Measurements from ENCODE around the gene ARHGEF35.
"Not testable (repeated sequence)": the region's sequence is repeated elsewhere in the genome, so short reads cannot be mapped to it uniquely, and the experiment has no call there.

ARHGEF35 gene

DNA sequence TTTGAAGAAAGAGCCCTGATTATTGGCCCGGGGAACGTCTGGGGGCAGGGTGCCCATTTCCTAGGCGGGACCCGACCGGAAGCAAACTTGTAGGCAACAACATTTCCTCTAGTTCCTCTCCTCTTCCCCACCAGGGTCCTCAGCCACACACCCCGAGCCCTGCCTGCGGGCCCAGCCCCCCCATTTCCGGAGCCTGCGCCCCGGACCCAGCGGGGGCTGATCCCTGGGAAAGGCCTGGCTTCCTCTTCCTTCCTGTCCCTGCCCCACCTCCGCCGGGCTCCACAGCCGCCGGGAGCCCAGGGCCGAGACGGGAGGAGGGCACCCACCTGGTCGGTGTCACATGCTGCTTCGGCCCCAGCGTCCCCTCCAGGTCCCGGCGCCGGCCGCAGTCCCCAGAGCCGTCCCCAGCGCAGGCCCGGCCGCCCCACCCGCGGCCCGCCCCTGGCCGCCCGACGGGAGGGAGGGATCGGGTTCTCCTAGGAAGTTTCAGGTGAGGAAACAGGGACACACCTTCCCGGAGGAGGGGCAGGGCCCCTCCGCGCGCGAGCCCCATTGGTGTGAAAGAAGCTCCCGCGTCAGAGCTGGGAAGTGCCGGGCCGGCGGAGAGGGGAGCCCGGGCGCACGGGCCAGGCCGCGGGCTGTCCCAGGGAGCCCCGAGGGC lies at the start of gene ARHGEF35:
Gene ARHGEF35, minus strand, starts transcription at position 622 of the 661 bp plus-strand sequence. CDS start 7,450 bp downstream, outside the sequence.
- not testable (repeated sequence) for DNase-seq

DNA sequence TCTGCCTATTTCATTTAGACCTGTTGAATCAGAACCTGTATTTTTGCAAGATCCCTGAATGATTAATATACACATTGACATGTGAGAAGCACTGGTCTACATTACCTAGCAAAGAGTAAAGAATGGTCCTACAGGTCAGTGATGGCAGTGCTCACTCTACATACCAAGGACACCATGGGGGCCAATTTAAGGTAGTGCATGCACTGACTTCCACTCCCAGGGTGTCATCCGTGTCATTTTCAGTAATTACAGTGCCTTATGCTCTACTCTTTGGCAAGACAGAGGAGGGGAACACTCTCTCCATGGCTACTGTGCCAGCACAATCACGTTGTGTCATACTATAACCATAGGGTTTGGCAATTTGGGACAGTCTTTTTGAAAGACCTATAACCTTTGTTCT lies 49.7 kb upstream of the ARHGEF35 start:
- DNase-seq: not testable (repeated sequence)

DNA sequence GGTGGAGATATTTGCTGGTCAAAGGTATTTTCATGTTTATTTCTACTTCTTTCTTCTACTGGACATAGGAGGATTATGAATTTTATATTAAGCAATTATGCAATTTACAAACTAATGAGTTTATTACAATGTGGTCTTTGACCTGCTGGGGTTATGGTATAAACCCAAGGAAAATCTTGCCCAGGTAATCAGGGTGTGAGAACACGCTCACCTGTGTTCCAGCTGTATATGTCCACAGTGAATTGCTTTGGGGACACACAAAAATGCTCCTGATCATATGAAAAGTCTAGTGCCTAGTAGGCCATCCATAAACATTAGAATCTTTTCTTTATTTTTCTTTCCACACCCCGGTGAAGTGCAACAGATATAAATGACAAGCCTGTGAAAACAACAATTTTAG lies 43.7 kb upstream of the ARHGEF35 start, which contains the start of gene OR2A42:
Gene OR2A42, minus strand, starts transcription at position 241 of the 400 bp plus-strand sequence. CDS start 6,762 bp downstream, outside the sequence.
- not testable (repeated sequence) for DNase-seq

DNA sequence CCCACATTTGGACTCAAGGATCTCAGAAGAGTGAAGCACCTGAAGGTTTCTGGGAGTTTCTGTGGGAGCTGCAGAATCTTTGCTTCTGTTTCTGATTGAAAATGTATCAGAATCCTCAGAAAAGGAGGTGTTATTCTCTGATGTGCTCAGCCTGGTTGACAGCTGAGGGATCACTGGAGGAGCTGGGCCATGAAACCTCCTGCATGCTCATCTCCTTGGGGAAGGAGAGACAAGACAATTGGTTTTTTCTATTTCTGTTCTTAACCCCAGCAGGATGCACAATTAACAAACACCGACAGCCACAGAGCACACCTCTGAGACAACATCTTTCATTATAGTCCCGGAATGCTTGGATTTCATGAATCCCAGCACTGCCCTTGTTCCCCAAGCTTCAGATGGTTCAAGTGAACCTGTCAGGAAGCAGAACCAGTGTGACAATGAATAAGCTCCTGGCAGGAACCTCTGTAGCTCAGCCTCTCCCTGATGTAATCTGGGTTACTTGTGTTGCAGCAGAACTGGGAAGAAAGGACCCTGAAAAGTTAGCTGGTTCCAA lies 43.0 kb upstream of the ARHGEF35 start:
- not testable (repeated sequence) for DNase-seq

DNA sequence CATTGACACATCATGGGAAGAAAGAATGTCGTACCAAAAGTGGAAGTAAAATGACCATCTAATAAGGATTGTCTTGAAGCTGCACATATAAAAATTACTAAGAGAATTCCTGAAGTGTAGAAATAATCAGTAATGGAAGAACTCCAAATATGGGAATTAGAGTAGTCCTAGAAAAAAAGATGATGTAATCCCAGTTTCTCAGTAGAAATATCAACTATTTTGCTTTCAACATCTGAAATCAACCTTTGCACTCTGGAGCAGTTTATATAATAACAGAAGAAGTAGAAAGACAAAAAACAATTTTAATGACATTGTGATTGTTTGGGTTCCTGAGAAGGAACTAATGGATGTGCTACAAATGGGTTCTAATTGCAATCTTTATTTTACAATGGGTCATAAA lies 37.4 kb upstream of the ARHGEF35 start:
- DNase-seq: not testable (repeated sequence)

DNA sequence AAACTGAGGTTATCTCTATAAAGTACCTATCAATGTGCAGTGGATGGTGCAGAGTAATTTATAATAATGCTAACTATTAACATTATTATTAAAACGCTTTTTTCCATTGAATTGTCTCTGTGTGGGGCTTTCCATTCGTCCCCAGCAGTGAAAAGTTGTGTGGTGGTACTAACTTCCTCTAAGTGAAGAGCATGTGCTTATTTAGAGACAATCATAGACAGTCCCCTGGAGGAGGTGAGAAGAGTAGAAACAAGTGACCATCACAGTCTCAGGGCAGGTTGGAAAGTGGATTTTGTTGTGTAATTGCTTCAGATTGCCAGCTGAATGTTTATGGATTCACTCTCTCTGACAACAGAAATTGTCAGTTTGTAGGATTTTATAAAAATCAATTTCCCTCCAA lies 35.4 kb upstream of the ARHGEF35 start:
- DNase-seq: not testable (repeated sequence)

DNA sequence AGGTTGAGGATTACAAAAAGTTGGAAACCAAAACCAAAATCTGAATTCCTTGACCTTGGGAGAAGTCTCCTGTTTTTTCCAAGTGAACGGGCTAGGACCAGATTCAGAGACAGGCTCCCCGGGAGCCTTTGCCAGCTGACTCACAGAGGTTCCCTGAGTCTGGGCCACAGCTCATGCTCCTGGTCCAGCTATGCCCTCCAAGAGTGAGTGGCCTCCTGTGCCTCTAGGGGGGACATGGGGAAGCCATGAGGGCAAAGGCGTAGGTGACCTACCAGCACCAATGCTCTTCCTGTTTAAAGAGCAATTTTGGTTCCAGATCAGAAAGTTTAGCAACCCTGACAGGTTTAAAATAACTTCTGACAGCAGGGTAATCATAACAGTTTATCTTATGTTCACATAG lies 33.2 kb upstream of the ARHGEF35 start:
- DNase-seq: not testable (repeated sequence)

DNA sequence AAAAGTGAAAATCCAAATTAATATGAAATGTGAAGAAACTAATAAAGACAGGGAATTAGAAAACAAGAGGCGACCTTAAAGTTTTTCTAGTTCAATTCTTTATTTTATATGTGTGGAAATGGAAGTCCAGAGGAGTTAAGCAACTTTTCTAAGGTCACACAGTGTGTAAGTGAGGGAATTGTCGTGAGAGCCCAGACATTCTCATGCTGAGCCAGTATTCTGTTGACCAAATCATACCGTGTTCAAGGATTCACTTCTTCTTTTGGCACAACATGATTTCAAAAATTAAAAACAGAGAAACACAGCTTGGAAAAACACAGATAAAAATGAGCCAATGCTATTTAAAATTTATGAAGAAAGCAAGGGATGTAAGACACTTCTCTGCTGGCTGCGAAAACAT lies 31.2 kb upstream of the ARHGEF35 start:
- not testable (repeated sequence) for DNase-seq

DNA sequence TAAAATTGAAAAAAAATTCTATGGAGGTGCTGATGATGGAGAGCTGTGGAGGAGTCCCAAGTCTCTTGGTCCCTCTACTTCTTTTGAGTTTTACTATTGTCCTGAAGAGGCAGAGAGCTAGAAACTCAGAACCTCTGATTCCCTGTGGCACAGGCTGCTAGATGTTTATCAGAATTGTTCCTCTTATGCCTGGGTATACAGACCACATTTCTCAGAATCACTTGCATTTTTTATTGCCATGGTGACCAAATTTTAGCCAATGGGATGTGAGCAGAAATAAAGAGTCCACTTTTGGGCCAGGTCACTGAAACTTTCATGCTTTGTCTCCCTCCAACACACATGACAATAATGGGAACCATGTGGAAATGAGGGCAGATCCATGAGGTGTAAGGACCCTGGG lies 28.0 kb upstream of the ARHGEF35 start:
- not testable (repeated sequence) for DNase-seq

DNA sequence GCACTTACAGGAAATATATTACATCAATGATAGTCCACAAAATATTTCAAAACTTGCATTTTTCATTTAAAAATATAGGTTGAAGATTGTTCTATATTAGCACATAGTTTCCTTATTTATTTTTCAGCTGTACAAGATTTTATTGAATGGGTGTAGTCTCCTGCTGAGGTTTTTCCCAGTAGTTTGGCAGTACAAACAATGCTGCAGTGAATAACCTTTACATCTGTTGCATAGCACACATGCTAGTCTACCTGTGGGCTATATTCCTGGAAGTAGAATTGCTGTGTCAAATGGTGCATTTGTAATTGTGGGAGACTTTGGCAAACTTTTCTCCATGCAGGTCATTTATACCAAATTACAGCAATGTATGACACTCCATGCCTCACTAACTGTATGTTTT lies 24.9 kb upstream of the ARHGEF35 start:
- DNase-seq: not testable (repeated sequence)

DNA sequence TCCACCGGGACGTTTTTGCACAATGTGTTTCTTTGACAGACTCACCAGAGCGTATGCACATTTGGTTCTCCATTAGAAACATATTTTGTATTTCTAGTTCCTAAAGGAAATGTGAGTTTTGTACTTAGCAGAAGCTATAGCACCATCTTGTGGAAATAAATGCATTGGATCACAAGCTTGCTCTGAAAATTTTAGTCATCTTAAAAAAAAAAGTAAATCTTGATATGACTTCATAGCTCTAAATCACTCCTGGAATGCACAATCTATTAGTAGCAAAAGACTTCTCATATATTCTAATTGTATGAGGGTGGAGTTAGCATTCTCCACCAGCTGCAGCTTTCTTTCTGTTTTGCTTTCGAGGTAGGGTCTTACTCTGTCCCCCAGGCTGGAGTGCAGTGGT lies 23.5 kb upstream of the ARHGEF35 start:
- not testable (repeated sequence) for DNase-seq

DNA sequence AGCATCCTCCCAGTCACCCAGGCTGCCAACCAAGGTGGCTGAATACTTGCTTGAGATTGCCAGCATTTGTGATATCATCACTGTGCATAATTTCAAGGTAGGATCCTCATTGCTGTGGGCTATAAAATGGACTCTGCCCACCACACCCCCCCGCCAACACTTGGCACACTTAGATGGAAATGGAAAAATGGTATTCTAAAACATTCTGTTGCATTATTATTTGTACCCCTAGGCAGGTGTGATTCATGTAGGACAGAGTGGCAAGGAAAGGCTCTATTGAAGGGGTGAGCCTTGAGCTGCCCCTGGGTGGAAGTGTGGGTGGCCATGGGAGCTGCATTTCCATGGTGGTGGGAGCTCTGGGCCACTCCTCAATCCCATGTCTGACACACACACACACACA lies 22.9 kb upstream of the ARHGEF35 start:
- DNase-seq: not testable (repeated sequence)

DNA sequence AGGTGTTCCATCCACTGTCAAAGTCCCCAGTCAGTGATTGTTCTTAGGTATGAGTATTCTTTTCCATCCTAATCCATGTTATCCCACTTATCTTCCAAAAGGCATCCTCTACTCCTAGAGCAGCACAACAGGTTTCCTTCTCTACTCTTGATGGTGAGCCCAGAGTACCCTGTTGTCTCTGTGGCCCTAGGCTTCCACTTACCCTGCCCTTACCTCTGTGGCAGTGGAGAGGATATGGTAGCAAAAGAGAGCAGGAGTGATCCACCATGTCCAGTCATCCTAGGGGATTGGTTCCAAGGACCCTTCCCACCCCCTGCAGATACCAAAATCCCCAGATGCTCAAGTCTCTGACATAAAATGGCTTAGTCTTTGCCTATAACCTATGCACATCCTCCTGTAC lies 21.6 kb upstream of the ARHGEF35 start:
- DNase-seq: not testable (repeated sequence)

DNA sequence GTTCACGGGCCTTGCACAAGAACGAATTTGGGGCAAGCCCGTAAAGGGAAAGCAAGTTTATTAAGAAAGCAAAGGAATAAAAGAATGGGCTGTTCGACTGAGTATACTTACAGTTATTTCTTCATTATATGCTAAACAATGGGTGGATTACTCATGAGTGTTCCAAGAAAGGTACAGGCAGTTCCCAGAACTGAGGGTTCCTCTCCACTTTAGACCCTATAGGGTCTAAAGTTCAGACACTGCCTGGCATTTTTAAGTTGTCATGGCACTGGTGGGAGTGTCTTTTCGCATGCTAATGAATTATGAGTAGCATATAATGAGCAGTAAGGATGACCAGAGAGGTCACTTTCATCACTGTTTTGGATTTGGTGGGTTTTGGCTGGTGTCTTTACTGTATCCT lies 9.7 kb upstream of the ARHGEF35 start:
- DNase-seq: not testable (repeated sequence)

DNA sequence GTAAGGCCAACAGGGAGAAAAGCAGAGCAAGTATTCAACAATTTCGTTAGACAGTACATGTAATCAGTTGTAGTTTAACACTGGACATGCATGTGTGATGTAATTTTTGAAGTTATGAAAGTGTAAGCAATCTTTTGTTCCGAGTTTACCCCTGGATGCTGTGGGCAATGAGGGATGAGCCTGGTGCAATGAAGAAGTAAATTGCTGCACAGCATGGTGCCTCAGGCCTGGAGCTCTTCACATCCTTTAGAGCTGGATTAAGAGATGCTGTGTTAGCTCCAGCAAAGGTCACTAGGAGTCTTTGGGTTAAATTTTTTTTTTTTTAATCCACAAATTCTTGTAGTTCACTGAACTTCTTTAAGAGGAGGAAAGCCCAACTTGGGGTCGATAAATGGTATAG lies 7.5 kb upstream of the ARHGEF35 start:
- DNase-seq: not testable (repeated sequence)

DNA sequence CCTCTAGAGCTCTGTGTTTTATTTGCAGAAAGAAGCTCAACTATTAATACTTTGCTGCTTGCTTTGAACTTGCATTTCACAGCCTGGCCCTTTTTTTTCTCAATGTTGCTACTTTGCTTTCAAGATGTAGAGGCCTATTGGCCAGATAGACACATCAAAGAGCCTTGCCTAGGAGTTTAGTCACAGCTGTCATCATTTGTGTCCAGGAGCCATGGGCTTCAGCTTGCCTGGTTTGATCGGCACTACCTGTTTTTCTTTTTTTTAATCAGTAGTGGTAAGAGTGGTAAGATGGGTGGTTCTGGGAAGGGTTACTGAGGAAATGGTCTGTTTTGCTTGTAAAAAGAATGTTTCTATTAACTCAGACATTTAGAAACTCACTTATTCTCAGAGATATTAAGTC lies 6.3 kb upstream of the ARHGEF35 start:
- not testable (repeated sequence) for DNase-seq

DNA sequence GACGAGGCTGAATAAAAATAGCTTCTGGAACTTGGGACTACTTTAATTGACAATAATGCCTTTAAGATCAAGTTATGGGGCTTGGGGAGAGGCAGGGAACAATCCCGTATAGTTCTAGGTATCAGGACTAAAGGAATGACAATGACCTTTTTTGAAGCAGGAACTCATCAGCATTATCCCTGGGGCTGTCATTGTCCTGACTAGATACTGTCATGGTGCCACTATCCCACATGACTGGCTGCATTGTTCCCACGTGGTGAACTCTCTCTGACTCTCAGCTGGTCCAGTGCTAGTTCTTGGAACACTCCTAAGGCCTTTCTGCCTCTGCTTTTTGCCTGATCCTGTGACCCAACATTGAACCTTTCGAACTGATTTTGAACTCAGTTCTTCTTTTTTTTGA lies 3.3 kb upstream of the ARHGEF35 start:
- DNase-seq: not testable (repeated sequence)

DNA sequence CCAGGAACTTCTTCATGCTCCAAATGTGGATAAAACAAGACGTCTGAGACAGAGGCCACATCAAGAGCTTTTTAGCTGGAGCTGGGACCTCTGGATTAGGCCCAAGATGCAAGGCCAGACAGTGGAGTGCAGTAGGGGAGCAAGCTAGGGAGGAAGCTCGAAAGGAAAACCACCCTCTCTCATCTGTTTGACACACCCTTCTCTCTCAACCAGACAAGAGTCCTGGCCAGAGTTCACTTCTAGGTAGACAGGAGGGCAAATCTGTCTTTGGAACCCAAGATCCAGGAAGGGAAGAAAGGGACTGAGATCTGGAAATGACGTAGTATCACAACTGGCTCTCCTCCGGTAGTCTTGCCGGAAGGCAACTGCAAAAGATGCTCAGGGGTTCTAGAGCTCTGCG lies 1.2 kb downstream of the ARHGEF35 start:
- not testable (repeated sequence) for DNase-seq

DNA sequence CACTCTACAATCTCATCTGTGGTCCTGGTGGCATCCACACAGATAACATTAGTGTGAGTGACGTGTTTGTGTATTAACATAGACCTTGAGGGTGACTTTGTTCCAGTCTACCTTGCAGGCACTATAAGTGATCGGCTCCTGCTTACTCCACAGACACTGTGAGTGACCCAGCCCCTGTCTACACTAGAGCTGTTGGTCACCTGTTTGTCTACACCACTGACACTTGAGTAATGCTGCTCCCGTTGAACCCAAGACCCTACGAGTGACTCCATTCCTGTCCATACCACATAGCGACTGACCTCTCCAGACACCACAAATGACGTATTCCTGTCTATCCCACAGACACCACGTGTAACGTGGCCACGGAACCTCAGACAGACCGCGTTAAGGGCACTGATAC lies 1.9 kb downstream of the ARHGEF35 start:
- not testable (repeated sequence) for DNase-seq

DNA sequence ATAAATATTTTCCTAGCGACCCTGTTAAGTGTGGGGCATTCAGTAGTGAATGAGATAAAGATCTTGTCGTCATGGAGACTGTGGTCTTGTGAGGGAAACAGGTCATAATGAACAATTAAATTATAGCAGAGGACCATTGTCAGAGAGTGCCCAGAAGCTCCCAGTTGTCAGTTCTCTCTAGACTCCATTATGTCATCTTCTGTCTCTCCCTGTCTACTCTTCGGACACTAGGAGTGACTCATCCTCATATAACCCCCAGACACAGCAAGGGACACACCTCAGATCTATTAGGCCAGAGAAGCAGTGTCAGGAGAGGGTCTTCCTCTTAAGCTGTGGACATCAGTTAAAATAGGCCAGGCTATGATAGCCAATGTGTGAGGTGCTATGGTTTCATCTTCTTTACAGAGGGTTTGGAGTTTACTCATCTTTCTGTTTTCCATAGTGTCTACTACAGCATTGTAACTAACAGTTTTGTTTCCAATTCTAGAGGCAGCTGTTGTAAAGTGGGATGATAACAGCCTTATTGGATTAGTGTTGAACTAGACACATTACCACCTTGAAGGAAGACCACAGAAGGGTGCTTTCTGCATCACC lies 7.0 kb downstream of the ARHGEF35 start:
- DNase-seq: not testable (repeated sequence)

DNA sequence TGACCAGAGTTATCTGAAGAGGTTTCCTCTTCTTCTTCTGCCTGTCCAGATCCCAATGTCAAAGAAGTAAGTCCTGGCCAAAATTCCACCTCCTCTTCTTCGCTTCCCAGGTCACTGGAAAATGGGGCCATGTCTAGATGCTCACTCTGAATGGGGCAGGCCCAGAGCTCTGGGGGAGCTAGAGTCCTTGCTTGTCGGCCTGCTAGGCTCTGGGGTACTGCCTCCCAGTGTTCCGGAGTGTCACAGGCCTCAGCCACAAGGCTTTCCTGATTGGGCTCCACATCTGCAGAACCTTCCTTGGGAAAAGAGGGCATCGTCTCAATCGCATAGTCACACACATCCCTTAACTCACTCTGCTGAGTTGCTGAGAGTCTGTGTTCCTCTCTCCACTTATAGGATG lies 7.8 kb downstream of the ARHGEF35 start:
- not testable (repeated sequence) for DNase-seq

DNA sequence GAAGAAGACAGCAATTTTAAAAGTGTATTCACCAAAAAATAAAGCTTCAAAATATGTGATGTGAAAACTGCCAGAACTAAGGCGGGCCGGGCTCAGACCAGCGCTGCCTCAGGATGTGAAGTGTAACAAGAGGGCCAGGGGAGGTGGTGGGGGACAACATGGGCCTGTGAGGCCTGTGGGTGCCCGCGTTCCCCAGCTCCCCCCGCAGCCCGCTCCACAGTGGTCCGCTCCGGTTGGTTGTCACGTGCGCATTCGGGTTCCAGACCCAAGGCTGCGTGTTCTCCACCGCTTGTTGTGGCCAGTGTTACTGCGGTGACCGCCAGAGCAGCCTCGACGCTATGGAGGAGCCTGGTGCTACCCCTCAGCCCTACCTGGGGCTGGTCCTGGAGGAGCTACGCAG lies 12.5 kb downstream of the ARHGEF35 start, which contains the start of gene CTAGE4:
Gene CTAGE4, plus strand, starts transcription at position 301 of the 400 bp plus-strand sequence. Its CDS starts 38 bp downstream, at position 339.
- not testable (repeated sequence) for DNase-seq

DNA sequence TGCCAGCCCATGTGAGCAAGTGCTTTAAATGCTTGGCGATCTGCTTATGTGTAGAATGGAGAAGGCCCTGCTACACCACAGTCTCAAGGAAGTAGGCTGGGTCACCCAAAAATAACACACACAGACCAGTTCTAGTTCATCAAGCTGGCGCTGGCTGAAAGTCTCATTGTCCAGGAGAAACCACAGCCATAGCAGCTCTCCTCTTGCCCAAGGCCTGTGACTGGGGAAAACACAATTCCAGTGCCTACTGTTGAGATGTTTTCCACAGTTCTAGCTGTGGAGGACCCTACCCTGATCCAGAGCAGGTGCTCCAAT lies 16.5 kb downstream of the ARHGEF35 start:
- not testable (repeated sequence) for DNase-seq
